Karpas-422 (cell line): Measurements from ENCODE around the gene ADARB1. TPM values are rescaled to one million over a fixed set of nuclear protein-coding genes. Genes with fewer than 3 reads are reported as not detected.
A peak's percentile ranks its signal among the peaks of the same experiment; 100 is the strongest.

ENCODE experiments used
- DNase-seq: peaks from one replicate; pipeline ENCODE4 v3.0.0-alpha.2; 2015
- H2AFZ ChIP-seq: fragments of 200-600 bp; sonication (generic); 2 replicates; pipeline ENCODE4 v1.6.1; 2014; ENCODE audit warnings: antibody characterized with exemption, low read length, mixed read lengths
- H3K27ac ChIP-seq: fragments of 200-600 bp; sonication (generic); 2 replicates; pipeline ENCODE4 v1.5.1; 2014; ENCODE audit warnings: mild to moderate bottlenecking, low read length, moderate library complexity
- H3K27me3 ChIP-seq: fragments of 200-600 bp; sonication (generic); 2 replicates; pipeline ENCODE4 v1.6.1; 2014; ENCODE audit warnings: low read length, mixed read lengths
- H3K36me3 ChIP-seq: fragments of 200-600 bp; sonication (generic); 2 replicates; pipeline ENCODE4 v1.6.1; 2014; ENCODE audit warnings: low read length, mixed read lengths; ENCODE audit not compliant: insufficient read depth
- H3K4me1 ChIP-seq: fragments of 200-600 bp; sonication (generic); 2 replicates; pipeline ENCODE4 v1.6.1; 2014; ENCODE audit warnings: mild to moderate bottlenecking, low read length, mixed read lengths
- H3K4me2 ChIP-seq: fragments of 200-600 bp; sonication (generic); 2 replicates; pipeline ENCODE4 v1.6.1; 2014; ENCODE audit warnings: low read length, low read depth, mild to moderate bottlenecking; ENCODE audit not compliant: poor library complexity, severe bottlenecking
- H3K4me3 ChIP-seq: fragments of 200-600 bp; sonication (generic); 2 replicates; pipeline ENCODE4 v1.5.1; 2014; ENCODE audit warnings: mild to moderate bottlenecking, antibody characterized with exemption, low read length, mixed read lengths
- H3K79me2 ChIP-seq: fragments of 200-600 bp; sonication (generic); 2 replicates; pipeline ENCODE4 v1.6.1; 2014; ENCODE audit warnings: mild to moderate bottlenecking, low read length, mixed read lengths
- H3K9ac ChIP-seq: fragments of 200-600 bp; sonication (generic); 2 replicates; pipeline ENCODE4 v1.6.0; 2014; ENCODE audit warnings: low read length
- H3K9me2 ChIP-seq: fragments of 200-600 bp; sonication (generic), shearing (Covaris generic); replicated peaks from 2 replicates; pipeline ENCODE4 v1.6.0; 2014; ENCODE audit warnings: mild to moderate bottlenecking, low read length, moderate library complexity; ENCODE audit not compliant: insufficient read depth
- H3K9me3 ChIP-seq: fragments of 300-700, 200-600 bp; sonication (generic); 2 replicates; pipeline ENCODE4 v1.6.1; 2014; ENCODE audit warnings: low read length, mixed read lengths
- H4K20me1 ChIP-seq: fragments of 200-600 bp; sonication (generic); 2 replicates; pipeline ENCODE4 v1.6.1; 2014; ENCODE audit warnings: mild to moderate bottlenecking, antibody characterized with exemption, low read length, low read depth; ENCODE audit not compliant: insufficient read depth
- total RNA-seq: library from RNA; depleted of rRNA; stranded (reverse); fragments of >200 nt; shearing (Covaris generic); gene quantifications from 2 replicates; pipeline ENCODE4 v1.2.3, GENCODE V29; 2014; ENCODE audit warnings: low replicate concordance

Gene ADARB1
- total RNA-seq, 1 experiment from 2014 or later = 2.0 TPM

GRCh38 chr21:45067462-45068285 lies 6.7 kb upstream of the ADARB1 start:
- Histone ChIP-seq H4K20me1 (no peaks in the 10 kb centered on the region), H3K9ac (no peak overlapping the region), H3K9me3 (no peaks in the 10 kb centered on the region), H3K79me2 (no peaks in the 10 kb centered on the region), H3K36me3 (no peaks in the 10 kb centered on the region), H3K9me2 (no peaks in the 10 kb centered on the region), H3K4me1 (no peaks in the 10 kb centered on the region), H3K27me3 (no peaks in the 10 kb centered on the region), H2AFZ (no peak overlapping the region), H3K4me2 (no peak overlapping the region), H3K27ac (no peak overlapping the region), H3K4me3 (no peak overlapping the region)
- no peak for DNase-seq

- H3K4me1 ChIP-seq = peaks cover 4% of the 10 kb centered on the region
- no peaks in the 10 kb centered on the region for H3K9me2 ChIP-seq
- H4K20me1 ChIP-seq = no peaks in the 10 kb centered on the region
- H3K4me3 ChIP-seq = no peak overlapping the region
- H2AFZ ChIP-seq = no peak overlapping the region
- no peaks in the 10 kb centered on the region for H3K9me3 ChIP-seq
- H3K4me2 ChIP-seq = no peak overlapping the region
- no peak overlapping the region for H3K27ac ChIP-seq
- no peak for DNase-seq
- H3K79me2 ChIP-seq = no peaks in the 10 kb centered on the region
- H3K9ac ChIP-seq = no peak overlapping the region
- no peaks in the 10 kb centered on the region for H3K36me3 ChIP-seq
- H3K27me3 ChIP-seq = no peaks in the 10 kb centered on the region
Measured at GRCh38 chr21:45069085-45069484, 5.3 kb upstream of the ADARB1 start.

GRCh38 chr21:45069711-45070110 lies 4.7 kb upstream of the ADARB1 start:
- H4K20me1 ChIP-seq = no peaks in the 10 kb centered on the region
- no peaks in the 10 kb centered on the region for H3K79me2 ChIP-seq
- H3K4me1 ChIP-seq = peaks cover 4% of the 10 kb centered on the region
- no peaks in the 10 kb centered on the region for H3K36me3 ChIP-seq
- no peak overlapping the region for H2AFZ ChIP-seq
- H3K4me2 ChIP-seq = no peak overlapping the region
- DNase-seq = no peak
- no peak overlapping the region for H3K27ac ChIP-seq
- H3K9me3 ChIP-seq = no peaks in the 10 kb centered on the region
- H3K4me3 ChIP-seq = no peak overlapping the region
- H3K27me3 ChIP-seq = no peaks in the 10 kb centered on the region
- no peaks in the 10 kb centered on the region for H3K9me2 ChIP-seq
- no peak overlapping the region for H3K9ac ChIP-seq

GRCh38 chr21:45071078-45071873 lies 3.1 kb upstream of the ADARB1 start:
- Histone ChIP-seq H3K9me3 (no peaks in the 10 kb centered on the region), H3K27me3 (no peaks in the 10 kb centered on the region), H3K9ac (no peak overlapping the region), H4K20me1 (peaks cover 4% of the 10 kb centered on the region; the same call in 1 of the 2 replicates), H3K4me3 (no peak overlapping the region), H2AFZ (no peak overlapping the region), H3K36me3 (no peaks in the 10 kb centered on the region), H3K4me2 (no peak overlapping the region), H3K4me1 (peaks cover 11% of the 10 kb centered on the region), H3K9me2 (no peaks in the 10 kb centered on the region), H3K79me2 (no peaks in the 10 kb centered on the region), H3K27ac (no peak overlapping the region)
- DNase-seq = no peak

- Histone ChIP-seq H3K9ac (no peak overlapping the region), H3K9me3 (no peaks in the 10 kb centered on the region), H2AFZ (no peak overlapping the region), H3K27ac (no peak overlapping the region), H3K79me2 (no peaks in the 10 kb centered on the region), H4K20me1 (peaks cover 8% of the 10 kb centered on the region; the same call in 1 of the 2 replicates), H3K4me3 (no peak overlapping the region), H3K27me3 (no peaks in the 10 kb centered on the region), H3K9me2 (no peaks in the 10 kb centered on the region), H3K4me2 (no peak overlapping the region), H3K4me1 (peaks cover 11% of the 10 kb centered on the region), H3K36me3 (no peaks in the 10 kb centered on the region)
- no peak for DNase-seq
Measured at GRCh38 chr21:45071874-45072737, 2.3 kb upstream of the ADARB1 start.

GRCh38 chr21:45072738-45073300 lies 1.6 kb upstream of the ADARB1 start:
- Histone ChIP-seq H3K27me3 (no peaks in the 10 kb centered on the region), H3K79me2 (no peaks in the 10 kb centered on the region), H3K36me3 (no peaks in the 10 kb centered on the region), H3K4me1 (peaks cover 11% of the 10 kb centered on the region), H3K4me3 (no peak overlapping the region), H2AFZ (no peak overlapping the region), H4K20me1 (peaks cover 8% of the 10 kb centered on the region; the same call in 1 of the 2 replicates), H3K4me2 (no peak overlapping the region), H3K27ac (no peak overlapping the region), H3K9me3 (no peaks in the 10 kb centered on the region), H3K9me2 (no peaks in the 10 kb centered on the region), H3K9ac (no peak overlapping the region)
- no peak for DNase-seq

- H4K20me1 ChIP-seq = peaks cover 8% of the 10 kb centered on the region; the same call in 1 of the 2 replicates
- no peaks in the 10 kb centered on the region for H3K36me3 ChIP-seq
- H3K9ac ChIP-seq = peak overlapping the region; percentile 92
- peak overlapping the region; percentile 62 for H3K4me2 ChIP-seq
- peak overlapping the region; percentile 85 for H3K4me3 ChIP-seq
- no peaks in the 10 kb centered on the region for H3K9me2 ChIP-seq
- no peaks in the 10 kb centered on the region for H3K79me2 ChIP-seq
- H3K27me3 ChIP-seq = no peaks in the 10 kb centered on the region
- peaks cover 11% of the 10 kb centered on the region for H3K4me1 ChIP-seq
- H3K9me3 ChIP-seq = no peaks in the 10 kb centered on the region
- H3K27ac ChIP-seq = no peak overlapping the region
- DNase-seq = no peak
- H2AFZ ChIP-seq = no peak overlapping the region
Measured at GRCh38 chr21:45073301-45074047, 906 bp upstream of the ADARB1 start.
